Measurements from ENCODE around the gene POR. TPM values are rescaled to one million over a fixed set of nuclear protein-coding genes. Genes with fewer than 3 reads are reported as not detected.

The POR gene
- total and polyA plus RNA-seq, 2 of the 13 experiments (the other 11 are each of a cell fraction or from before 2014, with no cell fraction given): 145 to 266 TPM

- TF ChIP-seq, protein P1, sequence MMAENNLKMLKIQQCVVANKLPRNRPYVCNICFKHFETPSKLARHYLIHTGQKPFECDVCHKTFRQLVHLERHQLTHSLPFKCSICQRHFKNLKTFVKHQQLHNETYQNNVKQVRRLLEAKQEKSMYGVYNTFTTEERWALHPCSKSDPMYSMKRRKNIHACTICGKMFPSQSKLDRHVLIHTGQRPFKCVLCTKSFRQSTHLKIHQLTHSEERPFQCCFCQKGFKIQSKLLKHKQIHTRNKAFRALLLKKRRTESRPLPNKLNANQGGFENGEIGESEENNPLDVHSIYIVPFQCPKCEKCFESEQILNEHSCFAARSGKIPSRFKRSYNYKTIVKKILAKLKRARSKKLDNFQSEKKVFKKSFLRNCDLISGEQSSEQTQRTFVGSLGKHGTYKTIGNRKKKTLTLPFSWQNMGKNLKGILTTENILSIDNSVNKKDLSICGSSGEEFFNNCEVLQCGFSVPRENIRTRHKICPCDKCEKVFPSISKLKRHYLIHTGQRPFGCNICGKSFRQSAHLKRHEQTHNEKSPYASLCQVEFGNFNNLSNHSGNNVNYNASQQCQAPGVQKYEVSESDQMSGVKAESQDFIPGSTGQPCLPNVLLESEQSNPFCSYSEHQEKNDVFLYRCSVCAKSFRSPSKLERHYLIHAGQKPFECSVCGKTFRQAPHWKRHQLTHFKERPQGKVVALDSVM (CRISPR knock-in tag; IDR thresholded peaks at IDR 0.05): peak; percentile 62
- TF ChIP-seq IKZF4 (CRISPR knock-in tag; IDR thresholded peaks at IDR 0.05; ENCODE audit: borderline replicate concordance, low read depth, not compliant biosample characterization): no peak
- no peak for TF ChIP-seq ZZZ3 (CRISPR knock-in tag; IDR thresholded peaks at IDR 0.05; ENCODE audit: borderline replicate concordance)
- no peak for TF ChIP-seq TSC22D2 (CRISPR knock-in tag; IDR thresholded peaks at IDR 0.05; ENCODE audit: borderline replicate concordance)
- TF ChIP-seq ZFX (CRISPR knock-in tag; IDR thresholded peaks at IDR 0.05; ENCODE audit: low read depth): no peak; the same call in 1 of the 2 replicates
- TF ChIP-seq JUNB (CRISPR knock-in tag; IDR thresholded peaks at IDR 0.05; ENCODE audit: borderline replicate concordance): no peak
- no peak for TF ChIP-seq ZNF468 (CRISPR knock-in tag; IDR thresholded peaks at IDR 0.05)
- TF ChIP-seq TFDP2 (CRISPR knock-in tag; IDR thresholded peaks at IDR 0.05): no peak
- TF ChIP-seq ZNF768 (CRISPR knock-in tag; IDR thresholded peaks at IDR 0.05): no peak
- peak; percentile 52; the same call in 1 of the 2 replicates for TF ChIP-seq ZSCAN31 (CRISPR knock-in tag; IDR thresholded peaks at IDR 0.05; ENCODE audit: low read depth)
- TF ChIP-seq ZNF296 (CRISPR knock-in tag; conservative IDR thresholded peaks at IDR 0.05): no peak
- no peak for TF ChIP-seq LCORL (IDR thresholded peaks at IDR 0.05)
- no peak for TF ChIP-seq LCORL (CRISPR knock-in tag; IDR thresholded peaks at IDR 0.05)
- 0 out of 2 replicates have a peak, but pooled peaks have one; percentile 25 for TF ChIP-seq ELF3 (CRISPR knock-in tag; IDR thresholded peaks at IDR 0.05)
- TF ChIP-seq, protein P2, sequence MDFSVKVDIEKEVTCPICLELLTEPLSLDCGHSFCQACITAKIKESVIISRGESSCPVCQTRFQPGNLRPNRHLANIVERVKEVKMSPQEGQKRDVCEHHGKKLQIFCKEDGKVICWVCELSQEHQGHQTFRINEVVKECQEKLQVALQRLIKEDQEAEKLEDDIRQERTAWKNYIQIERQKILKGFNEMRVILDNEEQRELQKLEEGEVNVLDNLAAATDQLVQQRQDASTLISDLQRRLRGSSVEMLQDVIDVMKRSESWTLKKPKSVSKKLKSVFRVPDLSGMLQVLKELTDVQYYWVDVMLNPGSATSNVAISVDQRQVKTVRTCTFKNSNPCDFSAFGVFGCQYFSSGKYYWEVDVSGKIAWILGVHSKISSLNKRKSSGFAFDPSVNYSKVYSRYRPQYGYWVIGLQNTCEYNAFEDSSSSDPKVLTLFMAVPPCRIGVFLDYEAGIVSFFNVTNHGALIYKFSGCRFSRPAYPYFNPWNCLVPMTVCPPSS (IDR thresholded peaks at IDR 0.05): no peak
- no peak for TF ChIP-seq FOXA1 (IDR thresholded peaks at IDR 0.05)
- TF ChIP-seq FOXA1 (CRISPR knock-in tag; IDR thresholded peaks at IDR 0.05): no peak
- no peak for TF ChIP-seq ZNF441 (CRISPR knock-in tag; IDR thresholded peaks at IDR 0.05; ENCODE audit: borderline replicate concordance)
- TF ChIP-seq HOXA7 (CRISPR knock-in tag; IDR thresholded peaks at IDR 0.05): no peak
- TF ChIP-seq SMAD9 (CRISPR knock-in tag; IDR thresholded peaks at IDR 0.05): no peak
- TF ChIP-seq ZNF674 (CRISPR knock-in tag; IDR thresholded peaks at IDR 0.05; ENCODE audit: low read depth): no peak
- TF ChIP-seq, protein P3, sequence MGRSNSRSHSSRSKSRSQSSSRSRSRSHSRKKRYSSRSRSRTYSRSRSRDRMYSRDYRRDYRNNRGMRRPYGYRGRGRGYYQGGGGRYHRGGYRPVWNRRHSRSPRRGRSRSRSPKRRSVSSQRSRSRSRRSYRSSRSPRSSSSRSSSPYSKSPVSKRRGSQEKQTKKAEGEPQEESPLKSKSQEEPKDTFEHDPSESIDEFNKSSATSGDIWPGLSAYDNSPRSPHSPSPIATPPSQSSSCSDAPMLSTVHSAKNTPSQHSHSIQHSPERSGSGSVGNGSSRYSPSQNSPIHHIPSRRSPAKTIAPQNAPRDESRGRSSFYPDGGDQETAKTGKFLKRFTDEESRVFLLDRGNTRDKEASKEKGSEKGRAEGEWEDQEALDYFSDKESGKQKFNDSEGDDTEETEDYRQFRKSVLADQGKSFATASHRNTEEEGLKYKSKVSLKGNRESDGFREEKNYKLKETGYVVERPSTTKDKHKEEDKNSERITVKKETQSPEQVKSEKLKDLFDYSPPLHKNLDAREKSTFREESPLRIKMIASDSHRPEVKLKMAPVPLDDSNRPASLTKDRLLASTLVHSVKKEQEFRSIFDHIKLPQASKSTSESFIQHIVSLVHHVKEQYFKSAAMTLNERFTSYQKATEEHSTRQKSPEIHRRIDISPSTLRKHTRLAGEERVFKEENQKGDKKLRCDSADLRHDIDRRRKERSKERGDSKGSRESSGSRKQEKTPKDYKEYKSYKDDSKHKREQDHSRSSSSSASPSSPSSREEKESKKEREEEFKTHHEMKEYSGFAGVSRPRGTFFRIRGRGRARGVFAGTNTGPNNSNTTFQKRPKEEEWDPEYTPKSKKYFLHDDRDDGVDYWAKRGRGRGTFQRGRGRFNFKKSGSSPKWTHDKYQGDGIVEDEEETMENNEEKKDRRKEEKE (IDR thresholded peaks at IDR 0.05): no peak
- no peak for TF ChIP-seq KDM1A (CRISPR knock-in tag; IDR thresholded peaks at IDR 0.05)
- no peak for TF ChIP-seq SNAI1 (CRISPR knock-in tag; IDR thresholded peaks at IDR 0.05; ENCODE audit: borderline replicate concordance)
- peak; percentile 34; the same call in 1 of the 2 replicates for TF ChIP-seq SALL1 (CRISPR knock-in tag; IDR thresholded peaks at IDR 0.05)
Observed at GRCh38 chr7:76020031-76020714, 105.2 kb downstream of the POR start (continued).
